Measurements from ENCODE around the gene PAQR6. TPM values are rescaled to one million over a fixed set of nuclear protein-coding genes. Genes with fewer than 3 reads are reported as not detected.

Gene PAQR6
- total RNA-seq, 1 experiment from 2014 or later = 0.92 TPM

Other genes with a start within 250 kb of the PAQR6 start
- 252 TPM for gene SSR2, start 227.1 kb downstream of the PAQR6 start, total RNA-seq (2021; ENCODE audit: unreplicated experiment)
- 60.0 TPM for gene UBQLN4, start 194.3 kb downstream of the PAQR6 start, total RNA-seq (2021; ENCODE audit: unreplicated experiment)
- 63.4 TPM for gene LAMTOR2, start 193.3 kb downstream of the PAQR6 start, total RNA-seq (2021; ENCODE audit: unreplicated experiment)
- not detected for gene RAB25, start 186.9 kb downstream of the PAQR6 start, total RNA-seq (2021; ENCODE audit: unreplicated experiment)
- gene MEX3A, start 165.6 kb downstream of the PAQR6 start, total RNA-seq (2021; ENCODE audit: unreplicated experiment) = 15.8 TPM
- 691 TPM for gene LMNA, start 133.3 kb downstream of the PAQR6 start, total RNA-seq (2021; ENCODE audit: unreplicated experiment)
- gene SEMA4A, start 94.5 kb downstream of the PAQR6 start, total RNA-seq (2021; ENCODE audit: unreplicated experiment) = 0.21 TPM
- gene SLC25A44, start 54.0 kb downstream of the PAQR6 start, total RNA-seq (2021; ENCODE audit: unreplicated experiment) = 33.0 TPM
- gene PMF1, start 35.0 kb downstream of the PAQR6 start, total RNA-seq (2021; ENCODE audit: unreplicated experiment) = 57.5 TPM
- 0.67 TPM for gene BGLAP, start 5.9 kb downstream of the PAQR6 start, total RNA-seq (2021; ENCODE audit: unreplicated experiment)
- gene SMG5, start 34.8 kb upstream of the PAQR6 start, total RNA-seq (2021; ENCODE audit: unreplicated experiment) = 117 TPM
- 5.5 TPM for gene TMEM79, start 36.3 kb upstream of the PAQR6 start, total RNA-seq (2021; ENCODE audit: unreplicated experiment)
- gene GLMP, start 47.6 kb upstream of the PAQR6 start, total RNA-seq (2021; ENCODE audit: unreplicated experiment) = 60.2 TPM
- 0.28 TPM for gene VHLL, start 51.3 kb upstream of the PAQR6 start, total RNA-seq (2021; ENCODE audit: unreplicated experiment)
- gene CCT3, start 90.2 kb upstream of the PAQR6 start, total RNA-seq (2021; ENCODE audit: unreplicated experiment) = 451 TPM
- gene TSACC, start 90.5 kb upstream of the PAQR6 start, total RNA-seq (2021; ENCODE audit: unreplicated experiment) = 3.6 TPM
- 0.28 TPM for gene RHBG, start 121.2 kb upstream of the PAQR6 start, total RNA-seq (2021; ENCODE audit: unreplicated experiment)

Measured in Panc1 (cell line).